Neural progenitor cell (in vitro differentiated cells): ENCODE data around the gene CASTOR2. TPM values are rescaled to one million over a fixed set of nuclear protein-coding genes. Genes with fewer than 3 reads are reported as not detected.
"Not testable (repeated sequence)": the region's sequence is repeated elsewhere in the genome, so short reads cannot be mapped to it uniquely, and the experiment has no call there.

Experiments used
- DNase-seq: peaks from one replicate; pipeline ENCODE4 v3.0.0-alpha.2; 2016; ENCODE audit warnings: low spot score
- H2AFZ ChIP-seq: fragments of 200-600 bp; sonication (generic); replicated peaks from 2 replicates; pipeline ENCODE4 v1.6.1; 2016; ENCODE audit warnings: antibody characterized with exemption
- H3F3A ChIP-seq: fragments of 200-600 bp; sonication (generic); 2 replicates; pipeline ENCODE4 v1.6.1; 2016; ENCODE audit warnings: antibody characterized with exemption, low read depth
- H3K27ac ChIP-seq: fragments of 200-600 bp; sonication (generic); 2 replicates; pipeline ENCODE4 v1.5.1; 2016; ENCODE audit warnings: mild to moderate bottlenecking
- H3K27me3 ChIP-seq: fragments of 200-600 bp; sonication (generic); 2 replicates; pipeline ENCODE4 v1.6.1; 2016; ENCODE audit warnings: mild to moderate bottlenecking, moderate library complexity
- H3K36me3 ChIP-seq: fragments of 200-600 bp; sonication (generic); 2 replicates; pipeline ENCODE4 v1.5.1; 2016
- H3K4me1 ChIP-seq: fragments of 200-600 bp; sonication (generic); 2 replicates; pipeline ENCODE4 v1.6.1; 2016; ENCODE audit warnings: mixed run types
- H3K4me2 ChIP-seq: fragments of 200-600 bp; sonication (generic); 2 replicates; pipeline ENCODE4 v1.6.1; 2016
- H3K4me3 ChIP-seq: fragments of 200-600 bp; sonication (generic); 2 replicates; pipeline ENCODE4 v1.5.1; 2016
- H3K79me2 ChIP-seq: fragments of 200-600 bp; sonication (generic); 2 replicates; pipeline ENCODE4 v1.6.1; 2016; ENCODE audit warnings: low read depth
- H3K9ac ChIP-seq: fragments of 200-600 bp; sonication (generic); 2 replicates; pipeline ENCODE4 v1.6.1; 2016
- H3K9me3 ChIP-seq: fragments of 200-600 bp; sonication (generic); 2 replicates; pipeline ENCODE4 v1.5.1; 2016; ENCODE audit warnings: low read depth
- H4K20me1 ChIP-seq: fragments of 200-600 bp; sonication (generic); 2 replicates; pipeline ENCODE4 v1.6.1; 2016; ENCODE audit warnings: low read depth
- H3K27ac Mint-ChIP-seq: 3 replicates; pipeline ENCODE4 v1.8.0; 2021; ENCODE audit warnings: mixed read lengths
- H3K27me3 Mint-ChIP-seq: 2 replicates; pipeline ENCODE4 v1.8.0; 2022; ENCODE audit warnings: low read depth, mild to moderate bottlenecking, inconsistent platforms, moderate library complexity, mixed read lengths; ENCODE audit not compliant: insufficient read depth
- H3K36me3 Mint-ChIP-seq: 3 replicates; pipeline ENCODE4 v1.8.0; 2021; ENCODE audit warnings: mixed read lengths
- H3K4me1 Mint-ChIP-seq: 3 replicates; pipeline ENCODE4 v1.8.0; 2021; ENCODE audit warnings: mixed read lengths
- H3K4me3 Mint-ChIP-seq: 3 replicates; pipeline ENCODE4 v1.8.0; 2021; ENCODE audit warnings: mild to moderate bottlenecking, moderate library complexity, mixed read lengths
- H3K9me3 Mint-ChIP-seq: 3 replicates; pipeline ENCODE4 v1.8.0; 2020; ENCODE audit warnings: mixed read lengths
- CTCF ChIP-seq: fragments of 200-600 bp; sonication (generic); IDR thresholded peaks from 2 replicates; pipeline ENCODE4 v1.5.1; 2017; ENCODE audit warnings: antibody characterized with exemption, mild to moderate bottlenecking
- EZH2 ChIP-seq: fragments of 200-600 bp; sonication (generic); IDR thresholded peaks from 2 replicates; pipeline ENCODE4 v1.6.1; 2017; ENCODE audit warnings: antibody characterized with exemption, mild to moderate bottlenecking, moderate library complexity
- EZH2phosphoT487 ChIP-seq: fragments of 200-600 bp; sonication (generic); IDR thresholded peaks from 2 replicates; pipeline ENCODE4 v1.6.1; 2017; ENCODE audit warnings: antibody characterized with exemption
- total RNA-seq: library from RNA; depleted of rRNA; stranded (reverse); fragments of >200 nt; gene quantifications from 2 replicates; pipeline ENCODE4 v1.2.3, GENCODE V29; 2015; ENCODE audit warnings: low replicate concordance

Gene CASTOR2
- total RNA-seq, 1 donor from 2014 or later = 11.7 TPM

- peaks cover 21% of the 10 kb centered on the region for H3K4me1 Mint-ChIP-seq
- H3K4me2 ChIP-seq, H3K4me1 ChIP-seq, H2AFZ ChIP-seq, H3K27me3 Mint-ChIP-seq, H3K27me3 ChIP-seq, H3K36me3 ChIP-seq, H3K9me3 ChIP-seq, H3K27ac ChIP-seq, H3F3A ChIP-seq, H3K36me3 Mint-ChIP-seq, DNase-seq, H3K9me3 Mint-ChIP-seq, H3K27ac Mint-ChIP-seq, H3K4me3 ChIP-seq, H3K4me3 Mint-ChIP-seq, H3K9ac ChIP-seq: not testable (repeated sequence)
- Histone ChIP-seq H3K79me2 (peaks cover 54% of the 10 kb centered on the region), H4K20me1 (peaks cover 26% of the 10 kb centered on the region)
These were observed 36.9 kb downstream of the CASTOR2 start for GRCh38 chr7:75001356-75001755.

DNA sequence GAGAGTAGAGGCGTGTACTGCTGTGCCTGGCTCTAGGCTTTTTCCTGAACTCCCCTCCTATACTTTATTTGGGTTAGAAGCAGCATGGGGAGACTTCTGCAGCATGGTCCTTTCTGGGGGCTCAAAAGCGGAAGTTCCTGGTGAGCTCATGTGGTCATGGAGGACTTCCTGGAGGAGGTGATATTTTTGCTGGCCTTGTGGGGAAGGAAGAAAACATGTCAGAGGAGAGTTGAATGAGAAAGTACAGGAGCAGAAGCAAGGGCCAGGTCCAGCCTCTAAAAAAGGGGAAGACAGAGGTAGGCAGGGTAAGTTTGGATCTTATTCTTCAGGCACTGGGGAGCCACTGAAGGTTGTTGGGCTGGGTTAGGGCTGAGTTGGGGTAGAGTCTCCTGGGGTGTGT lies 45.5 kb downstream of the CASTOR2 start:
- peaks cover 5% of the 10 kb centered on the region for H4K20me1 ChIP-seq
- H3K9me3 Mint-ChIP-seq = no peaks in the 10 kb centered on the region
- H3K4me3 Mint-ChIP-seq = no peak overlapping the region

GRCh38 chr7:75017832-75018231 lies 53.3 kb downstream of the CASTOR2 start:
- no peak for DNase-seq
- peaks cover 8% of the 10 kb centered on the region for H3K4me1 ChIP-seq
- H3K79me2 ChIP-seq = no peaks in the 10 kb centered on the region
- Mint-ChIP-seq H3K4me3 (no peak overlapping the region), H3K9me3 (no peaks in the 10 kb centered on the region), H3K27ac (no peak overlapping the region), H3K36me3 (peaks cover 11% of the 10 kb centered on the region), H3K4me1 (peaks cover 7% of the 10 kb centered on the region), H3K27me3 (no peaks in the 10 kb centered on the region)
- H3K4me3 ChIP-seq = no peak overlapping the region
- no peaks in the 10 kb centered on the region for H3K27me3 ChIP-seq
- H4K20me1 ChIP-seq = no peaks in the 10 kb centered on the region
- no peak overlapping the region for H3K4me2 ChIP-seq
- no peak overlapping the region for H3K9ac ChIP-seq
- H3F3A ChIP-seq = peaks cover 13% of the 10 kb centered on the region
- no peak overlapping the region for H2AFZ ChIP-seq
- H3K36me3 ChIP-seq = no peaks in the 10 kb centered on the region
- no peak overlapping the region for H3K27ac ChIP-seq
- H3K9me3 ChIP-seq = no peaks in the 10 kb centered on the region
- TF ChIP-seq EZH2 (no peak), CTCF (no peak), EZH2phosphoT487 (no peak)

More for the DNA sequence above, 45.5 kb downstream of the CASTOR2 start:
- Histone ChIP-seq H3K27ac (no peak overlapping the region), H3K4me3 (no peak overlapping the region), H3K9me3 (no peaks in the 10 kb centered on the region), H3K27me3 (no peaks in the 10 kb centered on the region), H3K9ac (no peak overlapping the region), H3F3A (peaks cover 13% of the 10 kb centered on the region), H3K4me1 (peaks cover 6% of the 10 kb centered on the region), H3K79me2 (peaks cover 7% of the 10 kb centered on the region), H3K4me2 (no peak overlapping the region), H2AFZ (no peak overlapping the region), H3K36me3 (no peaks in the 10 kb centered on the region)
- TF ChIP-seq CTCF (no peak), EZH2 (no peak), EZH2phosphoT487 (no peak)
- Mint-ChIP-seq H3K36me3 (peaks cover 19% of the 10 kb centered on the region), H3K27ac (peak overlapping the region; percentile 42), H3K27me3 (no peaks in the 10 kb centered on the region), H3K4me1 (peaks cover 7% of the 10 kb centered on the region)
- DNase-seq = no peak

DNA sequence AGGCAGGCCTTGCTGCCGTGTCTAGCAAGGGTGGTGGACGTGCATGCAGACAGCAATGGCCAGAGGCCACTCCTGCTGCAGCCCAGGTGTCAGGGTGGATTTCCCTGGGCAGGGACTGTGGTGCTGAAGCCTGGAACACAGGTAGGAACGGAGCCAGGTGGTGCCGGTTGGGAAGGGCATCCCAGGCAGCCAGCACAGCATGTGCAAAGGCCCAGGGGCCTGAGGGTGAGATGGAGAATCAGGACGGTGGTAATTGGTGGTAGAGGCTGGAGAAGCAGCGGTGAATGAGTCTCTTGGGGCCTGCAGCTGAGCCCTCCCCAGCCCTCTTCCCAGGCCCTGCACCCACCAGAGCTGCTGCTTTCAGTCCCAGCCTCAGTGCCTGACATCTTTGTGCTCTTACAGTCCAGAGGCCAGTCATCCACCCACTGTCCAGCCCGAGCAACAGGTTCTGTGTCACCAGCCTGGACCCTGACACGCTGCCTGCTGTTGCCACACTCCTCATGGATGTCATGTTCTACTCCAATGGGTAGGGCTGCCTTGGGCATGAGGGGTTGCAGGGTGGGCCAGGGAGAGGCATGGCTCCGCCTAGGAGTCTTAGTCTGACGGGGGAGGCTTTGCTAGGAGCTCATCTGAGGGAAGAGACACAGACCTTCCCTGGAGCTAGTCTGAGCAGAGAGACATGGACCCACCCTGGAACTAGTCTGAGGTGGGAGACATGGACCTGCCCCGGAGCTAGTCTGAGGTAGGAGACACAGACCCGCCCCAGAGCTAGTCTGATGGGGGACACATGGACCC lies 54.3 kb downstream of the CASTOR2 start:
- Histone ChIP-seq H4K20me1 (no peaks in the 10 kb centered on the region), H3K9ac (no peak overlapping the region), H3K4me2 (no peak overlapping the region), H3K4me1 (peaks cover 8% of the 10 kb centered on the region), H3F3A (peaks cover 12% of the 10 kb centered on the region), H3K27ac (no peak overlapping the region), H3K27me3 (no peaks in the 10 kb centered on the region), H3K4me3 (no peak overlapping the region), H3K79me2 (no peaks in the 10 kb centered on the region), H2AFZ (no peak overlapping the region), H3K36me3 (no peaks in the 10 kb centered on the region), H3K9me3 (no peaks in the 10 kb centered on the region)
- H3K9me3 Mint-ChIP-seq = no peaks in the 10 kb centered on the region
- H3K27me3 Mint-ChIP-seq = peaks cover under 1% of the 10 kb centered on the region
- peaks cover 8% of the 10 kb centered on the region for H3K36me3 Mint-ChIP-seq
- DNase-seq = no peak
- H3K27ac Mint-ChIP-seq = no peak overlapping the region
- no peak overlapping the region for H3K4me3 Mint-ChIP-seq
- H3K4me1 Mint-ChIP-seq = peaks cover 7% of the 10 kb centered on the region
- TF ChIP-seq CTCF (no peak), EZH2 (no peak), EZH2phosphoT487 (no peak)
